Fibroblast of mammary gland (primary cell): Measurements from ENCODE around the gene HSF5.
"Not testable (repeated sequence)": the region's sequence is repeated elsewhere in the genome, so short reads cannot be mapped to it uniquely, and the experiment has no call there.

Source experiments
- DNase-seq: peaks from one replicate; pipeline ENCODE4 v3.0.0-alpha.2; 2010; ENCODE audit warnings: low read depth
- H3K4me3 ChIP-seq: 2 replicates; pipeline ENCODE4 v1.5.1; 2011; ENCODE audit warnings: low read depth, mild to moderate bottlenecking, low read length, moderate library complexity; ENCODE audit not compliant: control insufficient read depth
- TF ChIP-seq, protein P1 (sequence below): conservative IDR thresholded peaks from 2 replicates; pipeline ENCODE4 v1.5.1; 2011; ENCODE audit warnings: low read depth, low read length, inconsistent platforms; ENCODE audit not compliant: control insufficient read depth, insufficient read depth

Gene HSF5

DNA sequence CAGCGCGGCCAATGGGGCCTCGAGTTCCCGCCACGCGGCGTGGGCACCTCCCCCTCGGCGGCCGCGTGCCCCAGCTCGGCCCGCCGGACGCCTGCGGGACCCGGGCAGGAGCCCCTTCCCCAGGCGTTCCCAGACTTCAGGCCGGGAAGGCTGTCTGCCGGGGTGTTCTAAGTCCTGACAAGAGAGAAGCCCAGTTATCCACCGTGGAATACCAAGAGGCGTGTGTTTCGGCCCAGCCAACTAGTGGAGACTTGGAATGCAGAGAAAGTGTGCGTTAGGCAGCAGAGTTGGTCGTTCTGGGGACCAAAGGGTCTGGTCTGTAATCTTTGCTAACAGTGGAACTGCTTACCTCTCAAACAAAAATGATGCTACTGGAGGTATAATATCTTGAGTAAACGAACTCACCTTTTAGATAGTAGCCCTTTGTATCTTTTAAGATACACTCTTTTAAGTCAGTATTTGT, 251 bp upstream of the HSF5 start:
- no peak for DNase-seq
- TF ChIP-seq, protein P1, sequence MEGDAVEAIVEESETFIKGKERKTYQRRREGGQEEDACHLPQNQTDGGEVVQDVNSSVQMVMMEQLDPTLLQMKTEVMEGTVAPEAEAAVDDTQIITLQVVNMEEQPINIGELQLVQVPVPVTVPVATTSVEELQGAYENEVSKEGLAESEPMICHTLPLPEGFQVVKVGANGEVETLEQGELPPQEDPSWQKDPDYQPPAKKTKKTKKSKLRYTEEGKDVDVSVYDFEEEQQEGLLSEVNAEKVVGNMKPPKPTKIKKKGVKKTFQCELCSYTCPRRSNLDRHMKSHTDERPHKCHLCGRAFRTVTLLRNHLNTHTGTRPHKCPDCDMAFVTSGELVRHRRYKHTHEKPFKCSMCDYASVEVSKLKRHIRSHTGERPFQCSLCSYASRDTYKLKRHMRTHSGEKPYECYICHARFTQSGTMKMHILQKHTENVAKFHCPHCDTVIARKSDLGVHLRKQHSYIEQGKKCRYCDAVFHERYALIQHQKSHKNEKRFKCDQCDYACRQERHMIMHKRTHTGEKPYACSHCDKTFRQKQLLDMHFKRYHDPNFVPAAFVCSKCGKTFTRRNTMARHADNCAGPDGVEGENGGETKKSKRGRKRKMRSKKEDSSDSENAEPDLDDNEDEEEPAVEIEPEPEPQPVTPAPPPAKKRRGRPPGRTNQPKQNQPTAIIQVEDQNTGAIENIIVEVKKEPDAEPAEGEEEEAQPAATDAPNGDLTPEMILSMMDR, result no peak
- H3K4me3 ChIP-seq, result no peak overlapping the region

DNA sequence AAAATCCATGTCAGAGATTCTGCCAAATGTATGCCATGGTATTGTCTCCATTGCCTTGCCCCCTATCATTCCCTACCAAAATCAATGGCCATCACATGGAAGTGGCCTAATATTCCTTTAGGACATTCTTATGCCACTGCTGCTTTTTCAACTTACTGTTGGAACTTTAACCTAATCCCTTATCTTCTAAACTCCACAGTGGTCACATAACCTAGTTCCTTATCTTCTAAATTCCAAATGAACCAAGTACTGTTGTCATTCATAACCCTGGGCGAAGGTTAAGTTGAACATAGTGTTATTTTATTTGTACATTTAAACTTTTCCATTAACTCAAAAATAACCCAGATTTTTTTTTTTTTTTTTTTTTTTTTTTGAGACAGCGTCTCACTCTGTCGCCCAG, 3.6 kb downstream of the HSF5 start:
- no peak overlapping the region for H3K4me3 ChIP-seq
- DNase-seq, result no peak
- TF ChIP-seq, protein P1, result no peak

DNA sequence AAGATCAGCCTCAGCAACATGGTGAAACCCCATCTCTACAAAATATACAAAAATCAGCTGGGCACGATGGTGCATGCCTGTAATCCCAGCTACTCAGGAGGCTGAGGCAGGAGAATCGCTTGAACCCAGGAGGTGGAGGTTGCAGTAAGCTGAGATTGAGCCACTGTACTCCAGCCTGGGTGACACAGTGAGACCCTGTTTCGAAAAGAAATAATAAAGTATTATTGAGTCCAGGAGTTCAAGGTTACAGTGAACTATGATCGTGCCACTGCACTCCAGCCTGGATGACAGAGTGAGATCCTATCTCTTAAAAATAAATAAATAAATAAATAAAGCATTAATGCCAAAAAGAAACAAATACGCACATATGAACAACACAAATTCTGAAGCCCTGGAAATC, 6.4 kb downstream of the HSF5 start:
- not testable (repeated sequence) for H3K4me3 ChIP-seq, DNase-seq

DNA sequence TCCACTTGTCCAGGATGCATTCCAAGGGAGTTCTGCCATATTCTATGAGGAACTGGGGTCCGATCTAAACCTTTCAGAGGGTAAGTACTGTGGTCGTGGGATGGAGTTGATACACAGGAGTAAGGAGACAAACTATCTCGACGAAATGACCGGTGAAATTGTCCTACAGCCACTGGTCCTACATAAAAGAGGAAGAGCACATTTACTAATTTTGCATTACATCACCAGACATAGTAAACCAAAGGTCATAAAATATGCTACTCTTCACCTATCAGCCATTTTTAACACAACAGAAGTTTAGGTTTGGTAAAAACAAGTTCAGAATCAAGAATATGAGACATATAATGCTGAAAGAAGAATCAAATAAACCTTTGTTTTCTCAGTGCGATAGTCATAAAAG, 8.1 kb downstream of the HSF5 start:
- TF ChIP-seq, protein P1, result no peak
- no peak for DNase-seq
- H3K4me3 ChIP-seq, result no peak overlapping the region

DNA sequence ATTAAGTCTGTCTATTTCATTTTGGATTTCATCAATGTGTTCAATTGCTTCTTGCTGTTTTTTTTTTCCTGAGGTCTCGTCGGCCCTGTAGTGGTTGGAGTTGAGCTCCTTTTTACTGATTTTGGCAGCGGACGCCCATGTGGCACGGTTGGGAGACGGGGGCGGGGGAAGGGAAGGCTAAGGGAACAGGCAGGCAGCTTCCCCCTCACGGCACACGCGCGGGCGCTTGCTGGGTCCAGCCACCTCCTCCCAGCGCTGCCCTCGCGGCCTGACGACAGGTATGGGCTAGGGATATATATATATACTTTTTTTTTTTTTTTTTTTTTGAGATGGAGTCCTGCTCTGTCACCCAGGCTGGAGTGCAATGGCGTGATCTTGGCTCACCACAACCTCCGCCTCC, 11.4 kb downstream of the HSF5 start:
- TF ChIP-seq, protein P1, result no peak
- DNase-seq, result no peak
- no peak overlapping the region for H3K4me3 ChIP-seq

DNA sequence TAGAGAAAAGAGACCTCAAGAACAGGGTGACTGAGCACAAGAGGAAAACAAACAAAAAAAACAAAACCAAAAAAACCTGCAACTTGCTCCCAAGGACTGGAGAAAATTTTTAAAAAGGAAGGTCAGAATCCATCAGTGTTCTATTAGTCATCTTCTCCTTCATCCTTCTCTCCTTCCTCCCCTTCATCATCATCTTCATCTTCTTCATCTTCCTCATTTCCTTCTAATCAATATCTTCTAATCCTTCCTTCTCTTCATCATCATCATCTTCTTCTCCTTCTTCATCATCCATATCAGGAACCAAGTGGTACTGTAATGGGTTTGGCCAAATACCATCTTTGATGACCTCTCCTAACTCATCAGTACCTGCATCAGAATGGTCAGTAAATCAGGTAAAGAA, 12.2 kb downstream of the HSF5 start:
- DNase-seq, result no peak
- TF ChIP-seq, protein P1, result no peak
- H3K4me3 ChIP-seq, result no peak overlapping the region

DNA sequence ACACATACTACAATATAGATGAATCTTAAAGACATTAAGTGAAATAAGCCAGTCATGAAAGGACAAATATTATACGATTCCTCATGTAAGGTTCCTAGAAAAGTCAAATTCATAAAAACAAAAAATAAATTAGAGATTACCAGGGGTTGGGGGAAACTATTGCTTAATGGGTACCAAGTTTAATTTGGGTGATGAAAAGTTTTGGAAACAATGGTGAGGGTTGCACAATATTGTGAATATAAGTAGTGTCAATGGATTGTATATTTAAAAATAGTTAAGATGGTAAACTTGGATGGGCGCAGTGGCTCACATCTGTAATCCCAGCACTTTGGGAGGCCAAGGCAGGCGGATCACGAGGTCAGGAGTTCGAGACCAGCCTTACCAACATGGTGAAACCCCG, 17.9 kb downstream of the HSF5 start:
- TF ChIP-seq, protein P1, result no peak
- H3K4me3 ChIP-seq, result no peak overlapping the region
- DNase-seq, result no peak
